ENCODE results near the gene GCH1. TPM values are rescaled to one million over a fixed set of nuclear protein-coding genes. Genes with fewer than 3 reads are reported as not detected.
"Not testable (repeated sequence)": the region's sequence is repeated elsewhere in the genome, so short reads cannot be mapped to it uniquely, and the experiment has no call there.

GCH1 gene
- polyA plus RNA-seq, 2 donors, result 8.5 TPM

- no peak overlapping the region for H3K4me3 ChIP-seq (ENCODE audit: low read depth in 1 of 2, low read length in 2 of 2)
- H3K9me3 ChIP-seq (ENCODE audit: control insufficient read depth in 2 of 2, insufficient read depth in 1 of 2, low read depth in 1 of 2, low read length in 1 of 2), result no peaks in the 10 kb centered on the region
- 92 to 96% methylated on average over 3 of the region's 3 CpGs for WGBS, 2 donors
- H3K36me3 ChIP-seq (ENCODE audit: control insufficient read depth in 2 of 2, insufficient read depth in 2 of 2, low read length in 1 of 2), result no peaks in the 10 kb centered on the region
- no peaks in the 10 kb centered on the region for H3K4me1 ChIP-seq (ENCODE audit: control insufficient read depth in 2 of 2, insufficient read depth in 2 of 2, low read length in 1 of 2)
- H3K27ac ChIP-seq (ENCODE audit: low read depth in 2 of 2, low read length in 1 of 2), result no peak overlapping the region
- no peaks in the 10 kb centered on the region for H3K27me3 ChIP-seq (ENCODE audit: control insufficient read depth in 1 of 2, insufficient read depth in 2 of 2, low read length in 2 of 2)
These were observed 29.1 kb upstream of the GCH1 start for GRCh38 chr14:54931598-54932340.

- H3K36me3 ChIP-seq (ENCODE audit: control insufficient read depth in 2 of 2, insufficient read depth in 2 of 2, low read length in 1 of 2), result no peaks in the 10 kb centered on the region
- no peak overlapping the region for H3K27ac ChIP-seq (ENCODE audit: low read depth in 2 of 2, low read length in 1 of 2)
- WGBS, 2 donors, result 93 to 100% methylated on average over 1 of the region's 1 CpG
- no peak overlapping the region for H3K4me3 ChIP-seq (ENCODE audit: low read depth in 1 of 2, low read length in 2 of 2)
- H3K27me3 ChIP-seq (ENCODE audit: control insufficient read depth in 1 of 2, insufficient read depth in 2 of 2, low read length in 2 of 2), result no peaks in the 10 kb centered on the region
- no peaks in the 10 kb centered on the region for H3K9me3 ChIP-seq (ENCODE audit: control insufficient read depth in 2 of 2, insufficient read depth in 1 of 2, low read depth in 1 of 2, low read length in 1 of 2)
- no peaks in the 10 kb centered on the region for H3K4me1 ChIP-seq (ENCODE audit: control insufficient read depth in 2 of 2, insufficient read depth in 2 of 2, low read length in 1 of 2)
These were observed 28.5 kb upstream of the GCH1 start for GRCh38 chr14:54931101-54931500.

GRCh38 chr14:54929556-54929955 is 26.9 kb upstream of the GCH1 start:
- Histone ChIP-seq H3K4me3 (ENCODE audit: low read depth in 1 of 2, low read length in 2 of 2) (no peak overlapping the region), H3K27me3 (ENCODE audit: control insufficient read depth in 1 of 2, insufficient read depth in 2 of 2, low read length in 2 of 2) (no peaks in the 10 kb centered on the region), H3K36me3 (ENCODE audit: control insufficient read depth in 2 of 2, insufficient read depth in 2 of 2, low read length in 1 of 2) (no peaks in the 10 kb centered on the region)

DNA sequence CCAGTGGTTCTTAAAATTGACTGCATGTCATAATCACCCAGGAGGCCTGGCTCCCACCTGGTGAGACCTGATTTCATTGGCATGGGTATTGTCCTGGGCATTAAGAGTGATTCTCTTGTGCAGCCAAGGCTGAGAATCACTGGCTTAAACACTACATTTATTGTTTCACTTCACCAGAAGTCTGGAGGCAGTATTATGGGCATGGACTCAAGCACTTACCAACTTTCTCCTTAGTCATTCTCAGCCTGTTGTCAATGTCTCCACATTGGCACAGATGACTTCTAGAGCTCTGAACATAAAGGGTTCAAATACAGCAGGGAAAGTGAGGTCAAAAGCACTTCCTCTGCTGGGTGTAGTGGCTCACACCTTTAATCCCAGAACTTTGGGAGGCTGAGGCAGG is 25.6 kb upstream of the GCH1 start:
- Histone ChIP-seq H3K27me3 (ENCODE audit: control insufficient read depth in 1 of 2, insufficient read depth in 2 of 2, low read length in 2 of 2) (no peaks in the 10 kb centered on the region), H3K9me3 (ENCODE audit: control insufficient read depth in 2 of 2, insufficient read depth in 1 of 2, low read depth in 1 of 2, low read length in 1 of 2) (no peaks in the 10 kb centered on the region), H3K4me1 (ENCODE audit: control insufficient read depth in 2 of 2, insufficient read depth in 2 of 2, low read length in 1 of 2) (no peaks in the 10 kb centered on the region), H3K36me3 (ENCODE audit: control insufficient read depth in 2 of 2, insufficient read depth in 2 of 2, low read length in 1 of 2) (no peaks in the 10 kb centered on the region), H3K4me3 (ENCODE audit: low read depth in 1 of 2, low read length in 2 of 2) (no peak overlapping the region), H3K27ac (ENCODE audit: low read depth in 2 of 2, low read length in 1 of 2) (no peak overlapping the region)

More at GRCh38 chr14:54929556-54929955, 26.9 kb upstream of the GCH1 start:
- Histone ChIP-seq H3K9me3 (ENCODE audit: control insufficient read depth in 2 of 2, insufficient read depth in 1 of 2, low read depth in 1 of 2, low read length in 1 of 2) (no peaks in the 10 kb centered on the region), H3K4me1 (ENCODE audit: control insufficient read depth in 2 of 2, insufficient read depth in 2 of 2, low read length in 1 of 2) (no peaks in the 10 kb centered on the region), H3K27ac (ENCODE audit: low read depth in 2 of 2, low read length in 1 of 2) (no peak overlapping the region)

GRCh38 chr14:54927551-54927950 is 24.9 kb upstream of the GCH1 start:
- no peaks in the 10 kb centered on the region for H3K27me3 ChIP-seq (ENCODE audit: control insufficient read depth in 1 of 2, insufficient read depth in 2 of 2, low read length in 2 of 2)
- H3K4me3 ChIP-seq (ENCODE audit: low read depth in 1 of 2, low read length in 2 of 2), result no peak overlapping the region
- H3K36me3 ChIP-seq (ENCODE audit: control insufficient read depth in 2 of 2, insufficient read depth in 2 of 2, low read length in 1 of 2), result no peaks in the 10 kb centered on the region
- 80 to 87% methylated on average over 1 of the region's 1 CpG for WGBS, 2 donors
- no peaks in the 10 kb centered on the region for H3K9me3 ChIP-seq (ENCODE audit: control insufficient read depth in 2 of 2, insufficient read depth in 1 of 2, low read depth in 1 of 2, low read length in 1 of 2)
- H3K27ac ChIP-seq (ENCODE audit: low read depth in 2 of 2, low read length in 1 of 2), result no peak overlapping the region
- no peaks in the 10 kb centered on the region for H3K4me1 ChIP-seq (ENCODE audit: control insufficient read depth in 2 of 2, insufficient read depth in 2 of 2, low read length in 1 of 2)

- H3K36me3 ChIP-seq (ENCODE audit: control insufficient read depth in 2 of 2, insufficient read depth in 2 of 2, low read length in 1 of 2); H3K27me3 ChIP-seq (ENCODE audit: control insufficient read depth in 1 of 2, insufficient read depth in 2 of 2, low read length in 2 of 2); H3K9me3 ChIP-seq (ENCODE audit: control insufficient read depth in 2 of 2, insufficient read depth in 1 of 2, low read depth in 1 of 2, low read length in 1 of 2); H3K27ac ChIP-seq (ENCODE audit: low read depth in 2 of 2, low read length in 1 of 2); H3K4me3 ChIP-seq (ENCODE audit: low read depth in 1 of 2, low read length in 2 of 2); H3K4me1 ChIP-seq (ENCODE audit: control insufficient read depth in 2 of 2, insufficient read depth in 2 of 2, low read length in 1 of 2): not testable (repeated sequence)
- WGBS, 2 donors, result 92 to 95% methylated on average over 5 of the region's 5 CpGs
These were observed 23.9 kb upstream of the GCH1 start for GRCh38 chr14:54926570-54926969.

DNA sequence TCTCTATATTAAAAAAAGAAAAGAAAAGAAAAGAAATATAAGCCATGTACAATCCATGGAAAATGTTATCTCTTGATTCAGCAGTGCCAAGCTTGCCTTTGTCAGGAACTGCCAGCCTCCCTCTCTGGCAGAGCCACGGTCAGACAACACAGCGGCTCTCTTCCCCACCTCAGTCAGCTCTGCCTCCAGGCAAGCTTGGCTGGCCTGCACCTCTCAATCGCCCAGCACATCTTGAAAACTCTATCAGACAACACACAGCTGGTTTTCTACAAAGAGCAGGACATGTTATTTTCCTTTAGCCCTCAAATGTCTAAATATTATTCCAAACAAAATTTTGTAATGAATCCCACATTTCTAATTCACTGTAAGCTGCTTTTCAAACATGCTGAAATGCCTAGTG is 20.0 kb upstream of the GCH1 start:
- H3K36me3 ChIP-seq (ENCODE audit: control insufficient read depth in 2 of 2, insufficient read depth in 2 of 2, low read length in 1 of 2), result no peaks in the 10 kb centered on the region
- no peak overlapping the region for H3K27ac ChIP-seq (ENCODE audit: low read depth in 2 of 2, low read length in 1 of 2)
- WGBS, 2 donors, result 46 to 60% methylated on average over 3 of the region's 3 CpGs
- H3K4me1 ChIP-seq (ENCODE audit: control insufficient read depth in 2 of 2, insufficient read depth in 2 of 2, low read length in 1 of 2), result no peaks in the 10 kb centered on the region
- H3K4me3 ChIP-seq (ENCODE audit: low read depth in 1 of 2, low read length in 2 of 2), result no peak overlapping the region
- H3K9me3 ChIP-seq (ENCODE audit: control insufficient read depth in 2 of 2, insufficient read depth in 1 of 2, low read depth in 1 of 2, low read length in 1 of 2), result no peaks in the 10 kb centered on the region
- no peaks in the 10 kb centered on the region for H3K27me3 ChIP-seq (ENCODE audit: control insufficient read depth in 1 of 2, insufficient read depth in 2 of 2, low read length in 2 of 2)

- Histone ChIP-seq H3K36me3 (ENCODE audit: control insufficient read depth in 2 of 2, insufficient read depth in 2 of 2, low read length in 1 of 2) (no peaks in the 10 kb centered on the region), H3K27me3 (ENCODE audit: control insufficient read depth in 1 of 2, insufficient read depth in 2 of 2, low read length in 2 of 2) (no peaks in the 10 kb centered on the region), H3K4me3 (ENCODE audit: low read depth in 1 of 2, low read length in 2 of 2) (no peak overlapping the region), H3K4me1 (ENCODE audit: control insufficient read depth in 2 of 2, insufficient read depth in 2 of 2, low read length in 1 of 2) (no peaks in the 10 kb centered on the region), H3K9me3 (ENCODE audit: control insufficient read depth in 2 of 2, insufficient read depth in 1 of 2, low read depth in 1 of 2, low read length in 1 of 2) (no peaks in the 10 kb centered on the region), H3K27ac (ENCODE audit: low read depth in 2 of 2, low read length in 1 of 2) (no peak overlapping the region)
- WGBS, 2 donors, result 44 to 51% methylated on average over 1 of the region's 1 CpG
These were observed 17.4 kb upstream of the GCH1 start for GRCh38 chr14:54920052-54920451.

- no peak overlapping the region for H3K27ac ChIP-seq (ENCODE audit: low read depth in 2 of 2, low read length in 1 of 2)
- H3K27me3 ChIP-seq (ENCODE audit: control insufficient read depth in 1 of 2, insufficient read depth in 2 of 2, low read length in 2 of 2), result no peaks in the 10 kb centered on the region
- no peaks in the 10 kb centered on the region for H3K9me3 ChIP-seq (ENCODE audit: control insufficient read depth in 2 of 2, insufficient read depth in 1 of 2, low read depth in 1 of 2, low read length in 1 of 2)
- no peaks in the 10 kb centered on the region for H3K4me1 ChIP-seq (ENCODE audit: control insufficient read depth in 2 of 2, insufficient read depth in 2 of 2, low read length in 1 of 2)
- H3K36me3 ChIP-seq (ENCODE audit: control insufficient read depth in 2 of 2, insufficient read depth in 2 of 2, low read length in 1 of 2), result no peaks in the 10 kb centered on the region
- no peak overlapping the region for H3K4me3 ChIP-seq (ENCODE audit: low read depth in 1 of 2, low read length in 2 of 2)
These were observed 16.7 kb upstream of the GCH1 start for GRCh38 chr14:54919330-54919729.

GRCh38 chr14:54918427-54918826 is 15.8 kb upstream of the GCH1 start:
- Histone ChIP-seq H3K36me3 (ENCODE audit: control insufficient read depth in 2 of 2, insufficient read depth in 2 of 2, low read length in 1 of 2) (no peaks in the 10 kb centered on the region), H3K27ac (ENCODE audit: low read depth in 2 of 2, low read length in 1 of 2) (no peak overlapping the region), H3K27me3 (ENCODE audit: control insufficient read depth in 1 of 2, insufficient read depth in 2 of 2, low read length in 2 of 2) (no peaks in the 10 kb centered on the region), H3K9me3 (ENCODE audit: control insufficient read depth in 2 of 2, insufficient read depth in 1 of 2, low read depth in 1 of 2, low read length in 1 of 2) (no peaks in the 10 kb centered on the region), H3K4me3 (ENCODE audit: low read depth in 1 of 2, low read length in 2 of 2) (no peak overlapping the region), H3K4me1 (ENCODE audit: control insufficient read depth in 2 of 2, insufficient read depth in 2 of 2, low read length in 1 of 2) (no peaks in the 10 kb centered on the region)
- WGBS, 2 donors, result 69 to 71% methylated on average over 5 of the region's 5 CpGs
